ENCODE results near the gene SECTM1. TPM values are rescaled to one million over a fixed set of nuclear protein-coding genes. Genes with fewer than 3 reads are reported as not detected.
A peak's percentile ranks its signal among the peaks of the same experiment; 100 is the strongest.

SECTM1 gene
- total RNA-seq, 1 donor from 2014 or later, result not detected

GRCh38 chr17:82322526-82323453 is 10.8 kb downstream of the SECTM1 start:
- Mint-ChIP-seq H3K4me3 (ENCODE audit: low read depth) (no peak overlapping the region), H3K4me1 (ENCODE audit: low read depth) (no peaks in the 10 kb centered on the region), H3K27ac (no peak overlapping the region), H3K9me3 (ENCODE audit: low read depth) (no peaks in the 10 kb centered on the region), H3K36me3 (ENCODE audit: insufficient read depth) (no peaks in the 10 kb centered on the region), H3K27me3 (peaks cover 7% of the 10 kb centered on the region)
- DNase-seq (ENCODE audit: low spot score, unreplicated experiment), result no peak
- TF ChIP-seq CTCF (IDR thresholded peaks at IDR 0.05; ENCODE audit: unreplicated experiment), result no peak

DNA sequence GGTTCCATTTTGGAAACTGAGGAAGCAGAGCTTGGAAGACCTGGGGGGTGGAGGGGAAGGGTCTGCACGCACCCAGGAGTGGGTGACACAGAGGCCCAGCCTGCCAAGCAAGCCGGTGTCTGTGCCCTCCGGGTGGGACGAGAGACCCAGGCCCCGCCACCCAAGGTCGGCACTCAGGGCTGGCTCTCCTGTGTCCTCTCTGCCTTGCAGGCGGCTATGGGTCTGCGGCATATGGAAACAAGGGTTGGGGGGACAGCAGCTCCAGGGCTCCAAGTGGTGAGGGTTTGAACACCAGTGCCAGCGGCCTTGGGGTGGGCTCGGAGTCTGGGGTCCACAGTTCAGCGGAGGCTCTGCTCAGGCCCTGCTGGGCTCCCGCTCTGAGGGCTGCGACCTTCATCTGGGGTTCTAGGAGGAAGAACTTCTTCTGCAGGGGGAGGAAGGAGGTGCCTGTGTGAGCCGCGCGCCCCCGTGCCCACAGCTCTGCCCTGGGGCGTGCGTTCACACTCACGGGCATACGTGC is 11.6 kb downstream of the SECTM1 start:
- TF ChIP-seq CTCF (IDR thresholded peaks at IDR 0.05; ENCODE audit: unreplicated experiment), result no peak
- no peak overlapping the region for H3K27ac Mint-ChIP-seq

GRCh38 chr17:82320956-82321927 is 12.3 kb downstream of the SECTM1 start:
- Mint-ChIP-seq H3K27ac (no peak overlapping the region), H3K9me3 (ENCODE audit: low read depth) (no peaks in the 10 kb centered on the region), H3K36me3 (ENCODE audit: insufficient read depth) (no peaks in the 10 kb centered on the region), H3K4me3 (ENCODE audit: low read depth) (no peak overlapping the region), H3K4me1 (ENCODE audit: low read depth) (no peaks in the 10 kb centered on the region), H3K27me3 (peaks cover 3% of the 10 kb centered on the region)
- no peak for DNase-seq (ENCODE audit: low spot score, unreplicated experiment)
- peak; percentile 79 for TF ChIP-seq CTCF (IDR thresholded peaks at IDR 0.05; ENCODE audit: unreplicated experiment)

More for the DNA sequence above, 11.6 kb downstream of the SECTM1 start:
- no peak for DNase-seq (ENCODE audit: low spot score, unreplicated experiment)
- Mint-ChIP-seq H3K36me3 (ENCODE audit: insufficient read depth) (no peaks in the 10 kb centered on the region), H3K9me3 (ENCODE audit: low read depth) (no peaks in the 10 kb centered on the region), H3K27me3 (peaks cover 3% of the 10 kb centered on the region), H3K4me1 (ENCODE audit: low read depth) (no peaks in the 10 kb centered on the region), H3K4me3 (ENCODE audit: low read depth) (no peak overlapping the region)

GRCh38 chr17:82320140-82320840 is 13.3 kb downstream of the SECTM1 start:
- no peak overlapping the region for H3K27ac Mint-ChIP-seq
- H3K4me1 Mint-ChIP-seq (ENCODE audit: low read depth), result peaks cover 4% of the 10 kb centered on the region
- peaks cover 3% of the 10 kb centered on the region for H3K27me3 Mint-ChIP-seq
- H3K9me3 Mint-ChIP-seq (ENCODE audit: low read depth), result no peaks in the 10 kb centered on the region
- DNase-seq (ENCODE audit: low spot score, unreplicated experiment), result no peak
- no peaks in the 10 kb centered on the region for H3K36me3 Mint-ChIP-seq (ENCODE audit: insufficient read depth)
- H3K4me3 Mint-ChIP-seq (ENCODE audit: low read depth), result no peak overlapping the region
- TF ChIP-seq CTCF (IDR thresholded peaks at IDR 0.05; ENCODE audit: unreplicated experiment), result no peak
